MM.1S (cell line): ENCODE data around the gene CDHR5.

Experiments used
- DNase-seq: peaks from one replicate; pipeline ENCODE4 v3.0.0-alpha.2; 2015
- H2AFZ ChIP-seq: fragments of 300-600 bp; sonication (generic); 2 replicates; pipeline ENCODE4 v1.6.0; 2016; ENCODE audit warnings: antibody characterized with exemption, low read length
- H3F3A ChIP-seq: fragments of 300-600 bp; sonication (generic); 2 replicates; pipeline ENCODE4 v1.6.1; 2016; ENCODE audit warnings: mild to moderate bottlenecking, antibody characterized with exemption, low read length, moderate library complexity, mixed read lengths; ENCODE audit not compliant: insufficient read depth
- H3K27ac ChIP-seq: fragments of 300-600 bp; sonication (generic); 2 replicates; pipeline ENCODE4 v1.5.1; 2016; ENCODE audit warnings: mild to moderate bottlenecking, low read length
- H3K27me3 ChIP-seq: fragments of 300-600 bp; sonication (generic); replicated peaks from 2 replicates; pipeline ENCODE4 v1.6.0; 2016; ENCODE audit warnings: low read length; ENCODE audit not compliant: insufficient read depth
- H3K36me3 ChIP-seq: fragments of 300-600 bp; sonication (generic); replicated peaks from 2 replicates; pipeline ENCODE4 v1.6.1; 2016; ENCODE audit warnings: mild to moderate bottlenecking, low read length, mixed read lengths; ENCODE audit not compliant: insufficient read depth
- H3K4me1 ChIP-seq: fragments of 300-600 bp; sonication (generic); 2 replicates; pipeline ENCODE4 v1.6.1; 2016; ENCODE audit warnings: low read length, mixed read lengths
- H3K4me2 ChIP-seq: fragments of 300-600 bp; sonication (generic); 2 replicates; pipeline ENCODE4 v1.6.0; 2016; ENCODE audit warnings: low read depth, low read length
- H3K4me3 ChIP-seq: fragments of 300-600 bp; sonication (generic); 2 replicates; pipeline ENCODE4 v1.5.1; 2016; ENCODE audit warnings: low read length, mixed read lengths
- H3K79me2 ChIP-seq: fragments of 300-600 bp; sonication (generic); 2 replicates; pipeline ENCODE4 v1.6.1; 2016; ENCODE audit warnings: mixed run types, low read length, mixed read lengths
- H3K9ac ChIP-seq: fragments of 300-600 bp; sonication (generic); 2 replicates; pipeline ENCODE4 v1.6.1; 2016; ENCODE audit warnings: low read length, mixed read lengths
- H3K9me2 ChIP-seq: fragments of 300-600 bp; sonication (generic); replicated peaks from 2 replicates; pipeline ENCODE4 v1.6.1; 2016; ENCODE audit warnings: mild to moderate bottlenecking, low read length, mixed read lengths; ENCODE audit not compliant: insufficient read depth
- H3K9me3 ChIP-seq: fragments of 300-600 bp; sonication (generic); replicated peaks from 2 replicates; pipeline ENCODE4 v1.6.1; 2016; ENCODE audit warnings: mild to moderate bottlenecking, low read length, mixed read lengths; ENCODE audit not compliant: insufficient read depth
- H4K20me1 ChIP-seq: fragments of 300-600 bp; sonication (generic); 2 replicates; pipeline ENCODE4 v1.6.1; 2016; ENCODE audit warnings: mild to moderate bottlenecking, low read length, moderate library complexity, mixed read lengths; ENCODE audit not compliant: insufficient read depth
- CTCF ChIP-seq: fragments of 300-600 bp; sonication (generic); IDR thresholded peaks from 2 replicates; pipeline ENCODE4 v1.5.1; 2016; ENCODE audit warnings: antibody characterized with exemption, low read length, mixed read lengths
- EZH2 ChIP-seq: fragments of 300-600 bp; sonication (generic); optimal IDR thresholded peaks from 2 replicates; pipeline ENCODE3; 2017; ENCODE audit warnings: low read depth, mild to moderate bottlenecking, antibody characterized with exemption, low read length, mixed read lengths
- EZH2phosphoT487 ChIP-seq: fragments of 300-600 bp; sonication (generic); IDR thresholded peaks from 2 replicates; pipeline ENCODE4 v1.6.1; 2018; ENCODE audit warnings: antibody characterized with exemption, low read length

The CDHR5 gene

GRCh38 chr11:592918-593317 is 31.8 kb downstream of the CDHR5 start:
- H3K4me3 ChIP-seq = no peak overlapping the region
- H3K9me3 ChIP-seq = no peaks in the 10 kb centered on the region
- no peaks in the 10 kb centered on the region for H3K9me2 ChIP-seq
- no peaks in the 10 kb centered on the region for H3F3A ChIP-seq
- no peaks in the 10 kb centered on the region for H4K20me1 ChIP-seq
- H3K36me3 ChIP-seq = peaks cover 16% of the 10 kb centered on the region
- TF ChIP-seq EZH2 = no peak
- no peaks in the 10 kb centered on the region for H3K27me3 ChIP-seq
- DNase-seq = no peak
- H3K79me2 ChIP-seq = peaks cover 78% of the 10 kb centered on the region
- no peak overlapping the region for H3K4me2 ChIP-seq
- H3K27ac ChIP-seq = no peak overlapping the region
- no peak overlapping the region for H3K9ac ChIP-seq
- H2AFZ ChIP-seq = no peak overlapping the region
- H3K4me1 ChIP-seq = no peaks in the 10 kb centered on the region

- no peak for TF ChIP-seq CTCF
- no peak for TF ChIP-seq EZH2phosphoT487
- no peak for TF ChIP-seq EZH2
- Histone ChIP-seq H4K20me1 (no peaks in the 10 kb centered on the region), H3K79me2 (peaks cover 80% of the 10 kb centered on the region), H3K4me3 (no peak overlapping the region), H3K36me3 (peaks cover 18% of the 10 kb centered on the region), H3K4me2 (no peak overlapping the region), H3K9ac (no peak overlapping the region), H2AFZ (no peak overlapping the region), H3K27ac (no peak overlapping the region), H3K27me3 (no peaks in the 10 kb centered on the region), H3K4me1 (no peaks in the 10 kb centered on the region), H3K9me2 (no peaks in the 10 kb centered on the region), H3F3A (no peaks in the 10 kb centered on the region), H3K9me3 (no peaks in the 10 kb centered on the region)
- no peak for DNase-seq
Observed at GRCh38 chr11:592501-592900, 32.3 kb downstream of the CDHR5 start.

- no peaks in the 10 kb centered on the region for H3K9me3 ChIP-seq
- H3K4me3 ChIP-seq = no peak overlapping the region
- no peaks in the 10 kb centered on the region for H3K27me3 ChIP-seq
- H3F3A ChIP-seq = no peaks in the 10 kb centered on the region
- H2AFZ ChIP-seq = no peak overlapping the region
- no peaks in the 10 kb centered on the region for H3K4me1 ChIP-seq
- no peak overlapping the region for H3K4me2 ChIP-seq
- TF ChIP-seq EZH2phosphoT487 = no peak
- TF ChIP-seq CTCF = no peak
- TF ChIP-seq EZH2 = no peak
- 0 out of 2 replicates have a peak, but pooled peaks cover 3% of the 10 kb centered on the region for H4K20me1 ChIP-seq
- no peak overlapping the region for H3K9ac ChIP-seq
- H3K36me3 ChIP-seq = peaks cover 21% of the 10 kb centered on the region
- no peaks in the 10 kb centered on the region for H3K9me2 ChIP-seq
- H3K27ac ChIP-seq = no peak overlapping the region
- H3K79me2 ChIP-seq = peaks cover 81% of the 10 kb centered on the region
- DNase-seq = no peak
Observed at GRCh38 chr11:590997-591396, 33.8 kb downstream of the CDHR5 start.

GRCh38 chr11:589798-590197 is 35.0 kb downstream of the CDHR5 start:
- TF ChIP-seq EZH2phosphoT487 = no peak
- no peak for TF ChIP-seq EZH2
- TF ChIP-seq CTCF = no peak
- DNase-seq = no peak
- Histone ChIP-seq H3K9ac (no peak overlapping the region), H3K36me3 (peaks cover 21% of the 10 kb centered on the region), H3K4me1 (no peaks in the 10 kb centered on the region), H2AFZ (no peak overlapping the region), H3K9me2 (no peaks in the 10 kb centered on the region), H3K9me3 (no peaks in the 10 kb centered on the region), H3K4me2 (no peak overlapping the region), H3F3A (no peaks in the 10 kb centered on the region), H3K27me3 (no peaks in the 10 kb centered on the region), H3K27ac (no peak overlapping the region), H4K20me1 (0 out of 2 replicates have a peak, but pooled peaks cover 3% of the 10 kb centered on the region), H3K79me2 (peaks cover 71% of the 10 kb centered on the region), H3K4me3 (no peak overlapping the region)
